ENCODE results near the gene ATP9A. TPM values are rescaled to one million over a fixed set of nuclear protein-coding genes. Genes with fewer than 3 reads are reported as not detected.

The ATP9A gene
- total and polyA plus RNA-seq, 10 of the 15 experiments (the other 5 are each of a cell fraction or from before 2014, with no cell fraction given) = 0.03 to 0.81 (median 0.14) TPM

- no peak overlapping the region for H3K4me3 ChIP-seq
- H3K79me2 ChIP-seq (ENCODE audit: control insufficient read depth, insufficient read depth, low read length) = no peaks in the 10 kb centered on the region
- no peak overlapping the region for H3K9ac ChIP-seq (ENCODE audit: control insufficient read depth, insufficient read depth, low read length)
- no peaks in the 10 kb centered on the region for H3K4me1 ChIP-seq (ENCODE audit: control insufficient read depth, insufficient read depth, low read length)
- ATAC-seq (no peak), DNase-seq (ENCODE audit: low read depth, low spot score) (no peak), FAIRE-seq (no peak)
- no peak overlapping the region for H3K4me2 ChIP-seq (ENCODE audit: control insufficient read depth, insufficient read depth)
- H2AFZ ChIP-seq (ENCODE audit: control insufficient read depth, low read depth, low read length) = no peak overlapping the region
- ChIA-PET POLR2A (no interaction called here), RAD21 (ENCODE audit: unreplicated experiment) (no interaction called here), CTCF (no interaction called here), SMC1A (ENCODE audit: uncharacterized antibody, unreplicated experiment) (interaction anchor here (0.6 kb wide), 1 partner anchor 1258 kb away, joined by 3 read pairs; no protein-coding TSS in a partner anchor)
- no peak overlapping the region for H3K27ac ChIP-seq (ENCODE audit: control insufficient read depth, insufficient read depth)
- no peaks in the 10 kb centered on the region for H4K20me1 ChIP-seq (ENCODE audit: control insufficient read depth, insufficient read depth)
- BruUV-seq (replicated peaks) = no TSS peak
- H3K36me3 ChIP-seq (ENCODE audit: control insufficient read depth in 2 of 2, insufficient read depth in 2 of 2, low read length in 1 of 2) = no peaks in the 10 kb centered on the region
- WGBS (ENCODE audit: insufficient coverage, insufficient replicate concordance, low lambda C conversion rate, missing lambda C conversion rate) = 10% methylated on average over 3 of the region's 3 CpGs
- intact Hi-C loops (cut with micrococcal nuclease; ENCODE audit: unreplicated experiment) = loop anchor here (5.0 kb wide), 1 partner anchor 286 kb away; no protein-coding TSS in a partner anchor
- TF ChIP-seq IRF4 (IDR thresholded peaks at IDR 0.05; ENCODE audit: low read depth, low read length) (no peak), SREBF2 (IDR thresholded peaks at IDR 0.05; ENCODE audit: low read length) (no peak)
- no peaks in the 10 kb centered on the region for H3K9me3 ChIP-seq (replicated peaks; ENCODE audit: control insufficient read depth, insufficient read depth, low read length)
- in situ Hi-C loops (cut with MboI) = no loop called here
- H3K27me3 ChIP-seq (replicated peaks in 1 of 2; ENCODE audit: control insufficient read depth in 2 of 2, insufficient read depth in 2 of 2, low read length in 1 of 2) = peaks cover 5 to 12% of the 10 kb centered on the region in 2 experiments
Observed at GRCh38 chr20:51796340-51796739, 28.1 kb upstream of the ATP9A start.

DNA sequence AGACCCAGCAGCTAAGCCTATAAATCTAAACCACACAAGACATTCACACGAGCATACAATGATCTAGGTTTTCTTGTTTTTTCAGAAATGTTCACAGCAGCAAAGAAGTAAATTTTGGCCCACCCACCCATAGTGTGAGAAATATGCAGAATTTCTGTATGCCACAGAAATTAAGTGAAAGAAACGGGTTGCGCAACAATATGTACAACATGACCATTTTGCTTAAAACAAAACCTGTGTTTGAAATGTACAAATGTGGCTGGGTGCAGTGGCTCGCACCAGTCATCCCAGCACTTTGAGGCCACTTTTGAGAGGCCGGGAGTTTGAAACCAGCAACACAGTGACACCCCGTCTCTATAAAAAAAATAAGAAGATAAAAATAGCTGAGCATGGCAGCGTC lies 24.8 kb upstream of the ATP9A start:
- Histone ChIP-seq H3K9ac (ENCODE audit: control insufficient read depth, insufficient read depth, low read length) (no peak overlapping the region), H3K9me3 (replicated peaks; ENCODE audit: control insufficient read depth, insufficient read depth, low read length) (no peaks in the 10 kb centered on the region), H3K27me3 (replicated peaks in 1 of 2; ENCODE audit: control insufficient read depth in 2 of 2, insufficient read depth in 2 of 2, low read length in 1 of 2) (no peaks in the 10 kb centered on the region; a peak in 2 of 4 replicates), H3K36me3 (ENCODE audit: control insufficient read depth in 2 of 2, insufficient read depth in 2 of 2, low read length in 1 of 2) (no peaks in the 10 kb centered on the region), H3K4me2 (ENCODE audit: control insufficient read depth, insufficient read depth) (no peak overlapping the region), H2AFZ (ENCODE audit: control insufficient read depth, low read depth, low read length) (no peak overlapping the region), H3K27ac (ENCODE audit: control insufficient read depth, insufficient read depth) (no peak overlapping the region), H4K20me1 (ENCODE audit: control insufficient read depth, insufficient read depth) (no peaks in the 10 kb centered on the region), H3K79me2 (ENCODE audit: control insufficient read depth, insufficient read depth, low read length) (no peaks in the 10 kb centered on the region), H3K4me1 (ENCODE audit: control insufficient read depth, insufficient read depth, low read length) (no peaks in the 10 kb centered on the region), H3K4me3 (no peak overlapping the region)
- POLR2A ChIA-PET = no interaction called here
- no peak for DNase-seq (ENCODE audit: low read depth, low spot score)
- SMC1A ChIA-PET (ENCODE audit: uncharacterized antibody, unreplicated experiment) = interaction anchor here (0.8 kb wide), 1 partner anchor 37 kb away, joined by 3 read pairs; no protein-coding TSS in a partner anchor
- no peak for FAIRE-seq
- no peak for TF ChIP-seq ZSCAN29 (IDR thresholded peaks at IDR 0.05)
- no peak for TF ChIP-seq ZNF384 (IDR thresholded peaks at IDR 0.05; ENCODE audit: borderline replicate concordance, low read depth, low read length)
- TF ChIP-seq EP300 (IDR thresholded peaks at IDR 0.05; ENCODE audit: borderline replicate concordance in 1 of 2, control insufficient read depth in 1 of 2, low read depth in 2 of 2, low read length in 2 of 2) = no peak
- TF ChIP-seq, protein P1, sequence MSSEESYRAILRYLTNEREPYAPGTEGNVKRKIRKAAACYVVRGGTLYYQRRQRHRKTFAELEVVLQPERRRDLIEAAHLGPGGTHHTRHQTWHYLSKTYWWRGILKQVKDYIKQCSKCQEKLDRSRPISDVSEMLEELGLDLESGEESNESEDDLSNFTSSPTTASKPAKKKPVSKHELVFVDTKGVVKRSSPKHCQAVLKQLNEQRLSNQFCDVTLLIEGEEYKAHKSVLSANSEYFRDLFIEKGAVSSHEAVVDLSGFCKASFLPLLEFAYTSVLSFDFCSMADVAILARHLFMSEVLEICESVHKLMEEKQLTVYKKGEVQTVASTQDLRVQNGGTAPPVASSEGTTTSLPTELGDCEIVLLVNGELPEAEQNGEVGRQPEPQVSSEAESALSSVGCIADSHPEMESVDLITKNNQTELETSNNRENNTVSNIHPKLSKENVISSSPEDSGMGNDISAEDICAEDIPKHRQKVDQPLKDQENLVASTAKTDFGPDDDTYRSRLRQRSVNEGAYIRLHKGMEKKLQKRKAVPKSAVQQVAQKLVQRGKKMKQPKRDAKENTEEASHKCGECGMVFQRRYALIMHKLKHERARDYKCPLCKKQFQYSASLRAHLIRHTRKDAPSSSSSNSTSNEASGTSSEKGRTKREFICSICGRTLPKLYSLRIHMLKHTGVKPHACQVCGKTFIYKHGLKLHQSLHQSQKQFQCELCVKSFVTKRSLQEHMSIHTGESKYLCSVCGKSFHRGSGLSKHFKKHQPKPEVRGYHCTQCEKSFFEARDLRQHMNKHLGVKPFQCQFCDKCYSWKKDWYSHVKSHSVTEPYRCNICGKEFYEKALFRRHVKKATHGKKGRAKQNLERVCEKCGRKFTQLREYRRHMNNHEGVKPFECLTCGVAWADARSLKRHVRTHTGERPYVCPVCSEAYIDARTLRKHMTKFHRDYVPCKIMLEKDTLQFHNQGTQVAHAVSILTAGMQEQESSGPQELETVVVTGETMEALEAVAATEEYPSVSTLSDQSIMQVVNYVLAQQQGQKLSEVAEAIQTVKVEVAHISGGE (CRISPR knock-in tag; IDR thresholded peaks at IDR 0.05) = no peak
- TF ChIP-seq SREBF1 (IDR thresholded peaks at IDR 0.05; ENCODE audit: low read length) = no peak
- TF ChIP-seq MYC (IDR thresholded peaks at IDR 0.05; ENCODE audit: insufficient read depth, insufficient read length, insufficient replicate concordance, low read length, severe bottlenecking) = no peak
- TF ChIP-seq, protein P2, sequence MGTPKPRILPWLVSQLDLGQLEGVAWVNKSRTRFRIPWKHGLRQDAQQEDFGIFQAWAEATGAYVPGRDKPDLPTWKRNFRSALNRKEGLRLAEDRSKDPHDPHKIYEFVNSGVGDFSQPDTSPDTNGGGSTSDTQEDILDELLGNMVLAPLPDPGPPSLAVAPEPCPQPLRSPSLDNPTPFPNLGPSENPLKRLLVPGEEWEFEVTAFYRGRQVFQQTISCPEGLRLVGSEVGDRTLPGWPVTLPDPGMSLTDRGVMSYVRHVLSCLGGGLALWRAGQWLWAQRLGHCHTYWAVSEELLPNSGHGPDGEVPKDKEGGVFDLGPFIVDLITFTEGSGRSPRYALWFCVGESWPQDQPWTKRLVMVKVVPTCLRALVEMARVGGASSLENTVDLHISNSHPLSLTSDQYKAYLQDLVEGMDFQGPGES (IDR thresholded peaks at IDR 0.05) = no peak
- intact Hi-C loops (cut with micrococcal nuclease; ENCODE audit: unreplicated experiment) = no loop called here
- WGBS (ENCODE audit: insufficient coverage, insufficient replicate concordance, low lambda C conversion rate, missing lambda C conversion rate) = 41% methylated on average over 7 of the region's 7 CpGs
- CTCF ChIA-PET = no interaction called here
- no TSS peak for BruUV-seq (replicated peaks)
- in situ Hi-C loops (cut with MboI) = no loop called here
- ATAC-seq = no peak
- RAD21 ChIA-PET (ENCODE audit: unreplicated experiment) = no interaction called here

All from GM12878 (cell line).